ENCODE data around the gene AK4.

Gene AK4

DNA sequence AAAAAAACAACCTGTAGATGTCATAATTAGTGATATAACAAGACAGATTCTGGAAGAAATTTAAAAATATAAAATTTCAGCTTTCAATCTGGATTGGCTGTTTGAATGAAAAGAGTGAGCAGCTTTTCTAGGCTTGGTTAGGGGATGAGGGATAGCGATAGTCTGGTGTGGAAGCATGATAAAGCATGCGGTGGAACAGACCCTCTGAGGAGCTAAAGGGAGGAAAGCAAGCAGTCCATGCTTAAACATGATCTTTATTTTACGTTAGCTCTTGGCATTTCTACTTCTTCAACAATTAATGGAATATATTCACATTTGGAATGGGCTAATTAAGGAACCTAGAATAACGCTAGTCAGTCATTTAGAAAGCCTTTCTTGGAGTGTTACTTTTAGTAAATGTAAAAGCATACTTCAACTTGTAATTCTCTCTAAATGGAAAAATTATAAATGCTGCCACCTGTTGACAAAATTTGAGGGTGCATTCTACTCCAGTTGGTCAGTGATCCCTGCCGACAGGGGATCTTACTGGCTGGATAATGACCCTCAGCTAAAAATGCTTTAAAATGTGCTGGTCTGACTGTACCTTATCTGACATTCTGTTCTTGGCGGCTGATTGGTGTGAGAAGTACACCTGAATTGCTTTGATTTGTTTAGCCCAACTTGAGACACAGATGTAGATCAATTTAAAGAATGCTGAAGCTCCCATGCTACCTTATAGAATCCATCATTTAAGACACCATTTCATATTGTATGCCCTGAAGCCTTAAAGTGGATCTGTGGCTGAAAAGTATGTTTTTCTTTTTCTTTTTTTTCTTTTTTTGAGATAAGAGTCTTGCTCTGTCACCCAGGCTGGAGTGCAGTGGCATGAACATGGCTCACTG lies 61.2 kb downstream of the AK4 start:
- ATAC-seq (ENCODE audit: insufficient read depth, low read depth), result no peak
- no peak for DNase-seq
- H3K36me3 ChIP-seq (ENCODE audit: insufficient read depth, low read length), result no peaks in the 10 kb centered on the region
- no peak for TF ChIP-seq EZH2 (IDR thresholded peaks at IDR 0.05; ENCODE audit: borderline replicate concordance, low read depth, low read length, severe bottlenecking)
- TF ChIP-seq, protein P1, sequence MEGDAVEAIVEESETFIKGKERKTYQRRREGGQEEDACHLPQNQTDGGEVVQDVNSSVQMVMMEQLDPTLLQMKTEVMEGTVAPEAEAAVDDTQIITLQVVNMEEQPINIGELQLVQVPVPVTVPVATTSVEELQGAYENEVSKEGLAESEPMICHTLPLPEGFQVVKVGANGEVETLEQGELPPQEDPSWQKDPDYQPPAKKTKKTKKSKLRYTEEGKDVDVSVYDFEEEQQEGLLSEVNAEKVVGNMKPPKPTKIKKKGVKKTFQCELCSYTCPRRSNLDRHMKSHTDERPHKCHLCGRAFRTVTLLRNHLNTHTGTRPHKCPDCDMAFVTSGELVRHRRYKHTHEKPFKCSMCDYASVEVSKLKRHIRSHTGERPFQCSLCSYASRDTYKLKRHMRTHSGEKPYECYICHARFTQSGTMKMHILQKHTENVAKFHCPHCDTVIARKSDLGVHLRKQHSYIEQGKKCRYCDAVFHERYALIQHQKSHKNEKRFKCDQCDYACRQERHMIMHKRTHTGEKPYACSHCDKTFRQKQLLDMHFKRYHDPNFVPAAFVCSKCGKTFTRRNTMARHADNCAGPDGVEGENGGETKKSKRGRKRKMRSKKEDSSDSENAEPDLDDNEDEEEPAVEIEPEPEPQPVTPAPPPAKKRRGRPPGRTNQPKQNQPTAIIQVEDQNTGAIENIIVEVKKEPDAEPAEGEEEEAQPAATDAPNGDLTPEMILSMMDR (IDR thresholded peaks at IDR 0.05; ENCODE audit: borderline replicate concordance, extremely low read depth, low read length, poor library complexity, severe bottlenecking), result peak; percentile 64
- peaks cover 9% of the 10 kb centered on the region for H3K27me3 ChIP-seq (ENCODE audit: insufficient read depth, low read length, poor library complexity)
- no peak overlapping the region for H3K4me3 ChIP-seq (ENCODE audit: low read depth in 1 of 2, low read length in 2 of 2)
- no peaks in the 10 kb centered on the region for H4K20me1 ChIP-seq (ENCODE audit: insufficient read depth, low read length)
- peaks cover 6% of the 10 kb centered on the region; the same call in 1 of the 2 replicates for H3K4me1 ChIP-seq (ENCODE audit: insufficient read depth, low read length)
- H3K9ac ChIP-seq (ENCODE audit: low read depth, low read length), result no peak overlapping the region
- H3K27ac ChIP-seq (ENCODE audit: low read length), result no peak overlapping the region
- H3K9me3 ChIP-seq (ENCODE audit: insufficient read depth, low read length, severe bottlenecking), result no peaks in the 10 kb centered on the region
- H3K79me2 ChIP-seq (ENCODE audit: insufficient read depth, low read length), result no peaks in the 10 kb centered on the region
- H3K4me2 ChIP-seq (ENCODE audit: insufficient read depth, low read length), result no peak overlapping the region
- H2AFZ ChIP-seq (ENCODE audit: low read depth, low read length), result 0 out of 2 replicates have a peak overlapping the region, but pooled peaks have one; percentile 2

DNA sequence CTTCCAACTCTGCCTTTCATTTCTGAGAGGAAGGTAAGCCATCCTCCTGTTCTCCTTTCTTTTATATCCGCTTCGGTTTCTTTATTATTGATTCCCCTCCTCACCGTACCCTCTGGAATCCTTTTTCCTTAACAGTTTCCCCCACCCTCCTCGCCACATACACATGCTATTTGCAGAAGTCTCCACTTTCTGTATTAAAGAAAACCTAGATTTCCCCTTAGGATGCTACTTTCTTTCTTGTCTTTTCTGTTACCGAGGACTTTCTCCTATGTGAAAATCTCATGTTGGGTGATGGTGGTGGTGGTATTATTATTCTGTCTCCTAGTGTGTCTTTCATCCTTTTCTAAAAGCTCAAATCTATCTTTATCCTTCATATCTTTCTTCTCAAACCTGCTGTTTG lies 62.3 kb downstream of the AK4 start:
- H3K9me3 ChIP-seq (ENCODE audit: insufficient read depth, low read length, severe bottlenecking), result no peaks in the 10 kb centered on the region
- no peaks in the 10 kb centered on the region for H3K36me3 ChIP-seq (ENCODE audit: insufficient read depth, low read length)
- no peaks in the 10 kb centered on the region for H3K79me2 ChIP-seq (ENCODE audit: insufficient read depth, low read length)
- H3K27ac ChIP-seq (ENCODE audit: low read length), result no peak overlapping the region
- H3K4me1 ChIP-seq (ENCODE audit: insufficient read depth, low read length), result peaks cover 6% of the 10 kb centered on the region; the same call in 1 of the 2 replicates
- no peak overlapping the region for H3K4me3 ChIP-seq (ENCODE audit: low read depth in 1 of 2, low read length in 2 of 2)
- H3K4me2 ChIP-seq (ENCODE audit: insufficient read depth, low read length), result no peak overlapping the region
- DNase-seq, result no peak
- TF ChIP-seq, protein P1 (IDR thresholded peaks at IDR 0.05; ENCODE audit: borderline replicate concordance, extremely low read depth, low read length, poor library complexity, severe bottlenecking), result no peak
- no peak for TF ChIP-seq EZH2 (IDR thresholded peaks at IDR 0.05; ENCODE audit: borderline replicate concordance, low read depth, low read length, severe bottlenecking)
- H3K9ac ChIP-seq (ENCODE audit: low read depth, low read length), result no peak overlapping the region
- H3K27me3 ChIP-seq (ENCODE audit: insufficient read depth, low read length, poor library complexity), result peaks cover 9% of the 10 kb centered on the region
- H4K20me1 ChIP-seq (ENCODE audit: insufficient read depth, low read length), result no peaks in the 10 kb centered on the region
- ATAC-seq (ENCODE audit: insufficient read depth, low read depth), result no peak
- no peak overlapping the region for H2AFZ ChIP-seq (ENCODE audit: low read depth, low read length)

GRCh38 chr1:65211331-65211730 lies 63.3 kb downstream of the AK4 start:
- no peak overlapping the region for H3K4me2 ChIP-seq (ENCODE audit: insufficient read depth, low read length)
- H3K36me3 ChIP-seq (ENCODE audit: insufficient read depth, low read length), result no peaks in the 10 kb centered on the region
- no peak overlapping the region for H3K9ac ChIP-seq (ENCODE audit: low read depth, low read length)
- peaks cover 9% of the 10 kb centered on the region for H3K27me3 ChIP-seq (ENCODE audit: insufficient read depth, low read length, poor library complexity)
- no peaks in the 10 kb centered on the region for H4K20me1 ChIP-seq (ENCODE audit: insufficient read depth, low read length)
- H3K27ac ChIP-seq (ENCODE audit: low read length), result no peak overlapping the region
- peaks cover 6% of the 10 kb centered on the region; the same call in 1 of the 2 replicates for H3K4me1 ChIP-seq (ENCODE audit: insufficient read depth, low read length)
- ATAC-seq (ENCODE audit: insufficient read depth, low read depth) (no peak), DNase-seq (no peak)
- TF ChIP-seq, protein P1 (IDR thresholded peaks at IDR 0.05; ENCODE audit: borderline replicate concordance, extremely low read depth, low read length, poor library complexity, severe bottlenecking), result no peak
- TF ChIP-seq EZH2 (IDR thresholded peaks at IDR 0.05; ENCODE audit: borderline replicate concordance, low read depth, low read length, severe bottlenecking), result no peak
- H3K9me3 ChIP-seq (ENCODE audit: insufficient read depth, low read length, severe bottlenecking), result no peaks in the 10 kb centered on the region
- H3K79me2 ChIP-seq (ENCODE audit: insufficient read depth, low read length), result no peaks in the 10 kb centered on the region
- H3K4me3 ChIP-seq (ENCODE audit: low read depth in 1 of 2, low read length in 2 of 2), result no peak overlapping the region
- no peak overlapping the region for H2AFZ ChIP-seq (ENCODE audit: low read depth, low read length)

Data from DND-41 (cell line).